ENCODE data around the gene CLNK. TPM values are rescaled to one million over a fixed set of nuclear protein-coding genes. Genes with fewer than 3 reads are reported as not detected.

Gene CLNK
- total RNA-seq, 4 donors from 2014 or later, result not detected

GRCh38 chr4:10666616-10667015, 18.0 kb downstream of the CLNK start:
- intact Hi-C loops (cut with DNase I), result no loop called here
- Histone ChIP-seq H3K9me3 (no peaks in the 10 kb centered on the region), H3K27me3 (no peaks in the 10 kb centered on the region), H3K4me3 (replicated peaks in 1 of 3) (no peak overlapping the region), H3K27ac (no peak overlapping the region), H3K4me1 (no peaks in the 10 kb centered on the region), H3K36me3 (no peaks in the 10 kb centered on the region)
- DNase-seq, result no peak
- TF ChIP-seq POLR2A (IDR thresholded peaks at IDR 0.05), result no peak
- TF ChIP-seq, protein P1, sequence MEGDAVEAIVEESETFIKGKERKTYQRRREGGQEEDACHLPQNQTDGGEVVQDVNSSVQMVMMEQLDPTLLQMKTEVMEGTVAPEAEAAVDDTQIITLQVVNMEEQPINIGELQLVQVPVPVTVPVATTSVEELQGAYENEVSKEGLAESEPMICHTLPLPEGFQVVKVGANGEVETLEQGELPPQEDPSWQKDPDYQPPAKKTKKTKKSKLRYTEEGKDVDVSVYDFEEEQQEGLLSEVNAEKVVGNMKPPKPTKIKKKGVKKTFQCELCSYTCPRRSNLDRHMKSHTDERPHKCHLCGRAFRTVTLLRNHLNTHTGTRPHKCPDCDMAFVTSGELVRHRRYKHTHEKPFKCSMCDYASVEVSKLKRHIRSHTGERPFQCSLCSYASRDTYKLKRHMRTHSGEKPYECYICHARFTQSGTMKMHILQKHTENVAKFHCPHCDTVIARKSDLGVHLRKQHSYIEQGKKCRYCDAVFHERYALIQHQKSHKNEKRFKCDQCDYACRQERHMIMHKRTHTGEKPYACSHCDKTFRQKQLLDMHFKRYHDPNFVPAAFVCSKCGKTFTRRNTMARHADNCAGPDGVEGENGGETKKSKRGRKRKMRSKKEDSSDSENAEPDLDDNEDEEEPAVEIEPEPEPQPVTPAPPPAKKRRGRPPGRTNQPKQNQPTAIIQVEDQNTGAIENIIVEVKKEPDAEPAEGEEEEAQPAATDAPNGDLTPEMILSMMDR (IDR thresholded peaks at IDR 0.05), result no peak
- 80 to 90% methylated on average over 6 of the region's 6 CpGs for WGBS, 2 donors

GRCh38 chr4:10664408-10664807, 20.2 kb downstream of the CLNK start:
- H3K4me3 ChIP-seq (replicated peaks in 1 of 3), result no peak overlapping the region
- no peak overlapping the region for H3K27ac ChIP-seq
- peak; percentile 65 to 67 for DNase-seq
- TF ChIP-seq, protein P1 (IDR thresholded peaks at IDR 0.05), result no peak
- TF ChIP-seq POLR2A (IDR thresholded peaks at IDR 0.05), result no peak
- no peaks in the 10 kb centered on the region for H3K27me3 ChIP-seq
- 10 to 23% methylated on average over 5 of the region's 5 CpGs for WGBS, 2 donors
- H3K4me1 ChIP-seq, result no peaks in the 10 kb centered on the region
- H3K36me3 ChIP-seq, result no peaks in the 10 kb centered on the region
- intact Hi-C loops (cut with DNase I), result no loop called here
- no peaks in the 10 kb centered on the region for H3K9me3 ChIP-seq

GRCh38 chr4:10662937-10663336, 21.6 kb downstream of the CLNK start:
- no peaks in the 10 kb centered on the region for H3K4me1 ChIP-seq
- H3K27ac ChIP-seq, result no peak overlapping the region
- H3K4me3 ChIP-seq (replicated peaks in 1 of 3), result no peak overlapping the region
- TF ChIP-seq, protein P1 (IDR thresholded peaks at IDR 0.05), result no peak
- TF ChIP-seq POLR2A (IDR thresholded peaks at IDR 0.05), result no peak
- 72 to 75% methylated on average over 5 of the region's 5 CpGs for WGBS, 2 donors
- DNase-seq, result no peak
- intact Hi-C loops (cut with DNase I), result no loop called here
- H3K36me3 ChIP-seq, result no peaks in the 10 kb centered on the region
- no peaks in the 10 kb centered on the region for H3K27me3 ChIP-seq
- H3K9me3 ChIP-seq, result no peaks in the 10 kb centered on the region

- Histone ChIP-seq H3K4me3 (replicated peaks in 1 of 3) (no peak overlapping the region), H3K27me3 (no peaks in the 10 kb centered on the region), H3K36me3 (no peaks in the 10 kb centered on the region), H3K27ac (no peak overlapping the region), H3K4me1 (no peaks in the 10 kb centered on the region), H3K9me3 (no peaks in the 10 kb centered on the region)
- intact Hi-C loops (cut with DNase I), result no loop called here
- DNase-seq, result no peak
- TF ChIP-seq, protein P1 (IDR thresholded peaks at IDR 0.05), result no peak
- TF ChIP-seq POLR2A (IDR thresholded peaks at IDR 0.05), result no peak
- 87 to 89% methylated on average over 3 of the region's 3 CpGs for WGBS, 2 donors
These were observed 23.5 kb downstream of the CLNK start for GRCh38 chr4:10661047-10661446.

DNA sequence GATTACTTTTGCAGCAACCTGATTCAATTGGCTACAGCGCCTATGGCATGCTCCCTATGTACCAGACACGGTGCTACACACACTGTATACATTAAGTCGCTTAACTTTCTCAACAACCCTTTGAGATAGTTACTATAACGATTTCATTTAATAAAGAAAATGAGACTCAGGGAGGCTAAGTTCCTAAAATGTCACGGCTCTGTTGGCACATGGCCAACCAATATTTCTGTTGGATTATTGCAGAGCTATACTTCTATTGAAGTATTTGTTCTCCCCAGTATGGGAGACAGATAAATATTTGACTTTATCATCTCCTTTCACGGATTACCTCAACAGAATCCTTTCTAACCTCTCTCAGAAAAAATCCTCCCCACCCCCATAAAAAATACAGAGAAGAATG, 25.3 kb downstream of the CLNK start:
- DNase-seq, result no peak
- Histone ChIP-seq H3K27ac (no peak overlapping the region), H3K4me1 (no peaks in the 10 kb centered on the region), H3K36me3 (no peaks in the 10 kb centered on the region), H3K4me3 (replicated peaks in 1 of 3) (no peak overlapping the region), H3K27me3 (no peaks in the 10 kb centered on the region), H3K9me3 (no peaks in the 10 kb centered on the region)
- TF ChIP-seq, protein P1 (IDR thresholded peaks at IDR 0.05), result no peak
- no peak for TF ChIP-seq POLR2A (IDR thresholded peaks at IDR 0.05)
- intact Hi-C loops (cut with DNase I), result no loop called here
- 89 to 92% methylated on average over 6 of the region's 6 CpGs for WGBS, 2 donors
